GM19397 (cell line): ENCODE measurements around the gene MCM5.

Experiments used
- ATAC-seq: cut with Tn5 transposase; IDR thresholded peaks from one replicate; pipeline ENCODE4 v1.9.1; 2021; ENCODE audit warnings: mild to moderate bottlenecking, moderate library complexity; ENCODE audit not compliant: unreplicated experiment

The MCM5 gene

DNA sequence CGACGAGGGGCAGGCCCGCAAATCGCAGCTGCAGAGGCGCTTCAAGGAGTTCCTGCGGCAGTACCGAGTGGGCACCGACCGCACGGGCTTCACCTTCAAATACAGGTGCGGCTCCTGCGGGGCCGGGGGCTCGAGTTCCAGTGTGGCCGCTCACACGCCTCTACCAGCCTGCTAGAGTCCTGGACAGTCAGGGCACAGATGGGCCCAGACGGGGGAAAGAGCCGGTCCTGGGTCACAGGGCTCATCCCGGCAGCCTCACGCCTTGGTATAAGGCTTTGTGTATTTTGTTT is 506 bp downstream of the MCM5 start:
- ATAC-seq: no peak

GRCh38 chr22:35401863-35402262 is 1.9 kb downstream of the MCM5 start:
- no peak for ATAC-seq

DNA sequence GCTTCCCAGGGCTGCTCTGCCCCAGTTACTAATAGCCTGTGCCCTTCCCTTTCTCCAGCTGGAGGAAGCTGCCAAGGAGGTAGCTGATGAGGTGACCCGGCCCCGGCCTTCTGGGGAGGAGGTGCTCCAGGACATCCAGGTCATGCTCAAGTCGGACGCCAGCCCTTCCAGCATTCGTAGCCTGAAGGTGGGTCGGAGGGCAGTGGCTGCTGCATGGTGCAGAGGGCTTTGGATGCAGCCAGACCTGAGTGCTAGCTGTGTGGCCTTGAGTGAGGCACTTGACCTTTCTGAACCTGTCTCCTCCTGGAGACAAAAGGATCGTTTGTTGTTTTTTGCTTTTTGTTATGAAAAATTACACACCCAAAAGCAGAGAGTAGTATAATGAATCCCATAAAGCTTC is 3.4 kb downstream of the MCM5 start:
- ATAC-seq: no peak

- no peak for ATAC-seq
Observed at GRCh38 chr22:35404176-35404575, 4.2 kb downstream of the MCM5 start.

DNA sequence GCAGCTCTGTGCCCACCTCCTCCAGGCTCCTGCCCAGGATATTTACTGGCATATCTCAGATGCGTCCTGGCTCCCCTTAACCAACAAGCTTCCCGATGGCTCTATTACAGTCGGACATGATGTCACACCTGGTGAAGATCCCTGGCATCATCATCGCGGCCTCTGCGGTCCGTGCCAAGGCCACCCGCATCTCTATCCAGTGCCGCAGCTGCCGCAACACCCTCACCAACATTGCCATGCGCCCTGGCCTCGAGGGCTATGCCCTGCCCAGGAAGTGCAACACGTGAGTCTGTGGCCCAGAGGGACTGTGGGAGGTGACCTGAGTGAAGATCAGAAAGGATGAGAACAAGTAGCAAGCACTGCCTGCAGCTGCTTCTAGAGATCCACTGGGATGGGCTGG is 6.5 kb downstream of the MCM5 start:
- no peak for ATAC-seq

GRCh38 chr22:35407362-35407761 is 7.4 kb downstream of the MCM5 start:
- ATAC-seq: no peak

DNA sequence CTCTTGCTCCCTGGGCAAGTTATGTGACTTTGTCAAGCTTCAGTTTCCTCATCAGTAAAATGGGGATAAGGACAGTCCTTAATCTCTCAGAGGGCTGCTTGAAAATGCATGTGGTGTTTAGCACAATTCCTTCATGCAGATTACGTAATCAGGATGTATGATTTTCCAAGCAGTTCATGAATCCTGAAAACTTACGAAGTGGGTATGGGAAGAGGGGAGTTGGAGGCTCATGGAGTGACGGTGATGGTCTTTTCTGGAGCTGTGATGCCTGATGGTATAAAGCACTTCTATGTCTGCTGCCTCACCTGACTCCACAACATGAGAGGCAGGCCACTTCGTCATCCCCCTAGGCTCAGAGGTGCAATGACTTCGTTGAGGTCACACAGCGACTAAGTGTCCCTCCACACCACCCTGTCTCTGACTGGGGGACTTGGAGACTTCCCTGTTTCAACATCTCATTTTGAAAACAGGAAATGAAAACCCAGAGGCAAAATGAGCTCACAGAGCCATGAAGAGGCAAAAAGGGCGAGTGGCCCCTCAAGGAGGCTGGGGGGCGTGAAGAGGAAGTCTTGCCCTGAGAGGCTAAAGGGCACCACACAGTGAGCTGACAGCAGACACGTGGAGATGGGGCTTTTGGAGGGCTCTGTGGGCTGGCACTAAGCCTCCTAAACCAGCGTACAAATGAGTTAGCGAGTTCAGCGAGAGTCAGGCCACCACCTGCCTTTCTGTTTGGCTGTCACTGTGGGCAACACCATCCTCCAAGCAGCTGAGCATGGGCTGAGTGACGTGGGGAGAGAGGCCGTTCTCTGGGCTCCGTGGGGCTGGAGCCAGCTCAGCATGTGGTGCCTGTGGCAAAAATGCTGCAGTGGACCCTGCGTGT is 10.1 kb downstream of the MCM5 start:
- ATAC-seq: peak; percentile 66

DNA sequence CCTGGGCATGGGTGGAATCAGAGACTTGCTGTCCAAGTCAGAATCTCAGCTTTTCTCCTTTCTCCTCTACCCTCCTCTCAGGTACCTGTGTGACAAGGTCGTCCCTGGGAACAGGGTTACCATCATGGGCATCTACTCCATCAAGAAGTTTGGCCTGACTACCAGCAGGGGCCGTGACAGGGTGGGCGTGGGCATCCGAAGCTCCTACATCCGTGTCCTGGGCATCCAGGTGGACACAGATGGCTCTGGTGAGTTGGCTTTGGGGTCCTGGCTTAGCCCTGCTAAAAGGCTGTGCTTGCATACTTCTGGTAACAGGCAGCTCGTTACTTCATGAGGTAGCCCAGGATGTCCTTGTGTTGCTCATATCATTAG is 10.7 kb downstream of the MCM5 start:
- ATAC-seq: no peak

DNA sequence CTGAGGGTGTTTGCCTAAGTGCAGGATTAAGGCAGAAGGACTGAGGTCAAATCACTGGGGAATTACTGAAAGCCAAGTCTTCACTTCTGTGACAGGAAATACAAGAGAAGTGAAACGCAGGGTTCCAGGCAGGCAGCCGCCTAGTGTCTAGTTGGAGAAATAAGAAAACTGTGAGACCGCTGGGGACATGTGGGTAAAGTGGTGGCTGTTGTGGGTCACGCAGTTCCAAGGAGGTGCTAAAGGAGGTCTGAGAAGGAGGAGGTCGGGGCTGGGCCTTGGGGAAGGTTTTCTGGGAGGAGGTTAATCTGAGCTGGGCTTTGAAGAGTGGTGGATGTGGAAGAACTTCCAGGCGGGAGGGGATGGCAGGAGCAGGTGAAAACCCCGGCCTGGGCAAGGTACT is 11.2 kb downstream of the MCM5 start:
- no peak for ATAC-seq

DNA sequence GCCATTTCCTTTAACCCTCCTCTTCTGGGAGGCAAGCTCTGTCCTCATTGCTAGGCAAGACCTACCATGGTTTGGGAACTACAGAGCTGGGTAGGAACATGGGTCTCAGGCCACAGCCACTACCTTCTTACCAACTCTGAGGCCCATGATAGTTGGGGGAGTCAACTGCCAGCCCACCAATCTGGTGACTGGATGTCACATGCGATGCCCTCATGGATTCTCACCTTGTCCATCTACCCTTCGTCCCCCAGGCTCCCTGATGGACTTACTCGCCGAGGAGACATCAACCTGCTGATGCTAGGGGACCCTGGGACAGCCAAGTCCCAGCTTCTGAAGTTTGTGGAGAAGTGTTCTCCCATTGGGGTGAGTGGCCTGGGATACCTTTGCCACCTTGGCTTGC is 13.7 kb downstream of the MCM5 start:
- no peak for ATAC-seq

DNA sequence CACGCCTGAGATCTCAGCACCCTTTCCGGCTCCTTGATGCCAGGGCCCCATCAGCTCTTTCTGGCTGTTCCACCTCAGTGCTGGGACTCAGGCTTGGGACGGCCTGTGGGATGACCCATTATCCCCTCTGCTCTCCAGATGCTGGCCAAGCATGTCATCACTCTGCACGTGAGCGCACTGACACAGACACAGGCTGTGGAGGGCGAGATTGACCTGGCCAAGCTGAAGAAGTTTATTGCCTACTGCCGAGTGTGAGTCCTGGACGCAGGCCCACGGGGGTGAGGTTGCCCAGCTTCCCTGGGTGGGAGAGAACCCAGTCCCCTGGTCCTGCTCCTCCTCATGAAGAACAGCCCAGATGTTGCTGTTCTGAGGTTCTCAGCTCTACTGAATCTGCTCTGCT is 17.7 kb downstream of the MCM5 start:
- ATAC-seq: no peak

DNA sequence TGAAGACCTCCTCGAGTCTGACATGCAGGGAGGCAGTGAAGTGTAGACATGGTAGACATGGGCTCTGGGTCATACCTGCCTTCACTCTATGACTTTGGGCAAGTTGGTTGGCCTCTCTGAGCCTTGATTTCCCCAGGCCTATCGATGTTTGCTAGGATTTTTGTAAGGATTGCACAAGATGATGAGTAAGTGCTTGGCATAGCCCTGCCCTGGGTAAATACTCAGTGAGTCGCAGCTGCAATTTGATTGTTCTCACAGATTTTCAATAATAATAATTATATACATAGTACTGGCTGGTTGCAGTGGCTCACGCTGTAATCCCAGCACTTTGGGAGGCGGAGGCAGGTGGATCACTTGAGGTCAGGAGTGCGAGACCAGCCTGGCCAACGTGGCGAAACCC is 18.1 kb downstream of the MCM5 start:
- no peak for ATAC-seq

DNA sequence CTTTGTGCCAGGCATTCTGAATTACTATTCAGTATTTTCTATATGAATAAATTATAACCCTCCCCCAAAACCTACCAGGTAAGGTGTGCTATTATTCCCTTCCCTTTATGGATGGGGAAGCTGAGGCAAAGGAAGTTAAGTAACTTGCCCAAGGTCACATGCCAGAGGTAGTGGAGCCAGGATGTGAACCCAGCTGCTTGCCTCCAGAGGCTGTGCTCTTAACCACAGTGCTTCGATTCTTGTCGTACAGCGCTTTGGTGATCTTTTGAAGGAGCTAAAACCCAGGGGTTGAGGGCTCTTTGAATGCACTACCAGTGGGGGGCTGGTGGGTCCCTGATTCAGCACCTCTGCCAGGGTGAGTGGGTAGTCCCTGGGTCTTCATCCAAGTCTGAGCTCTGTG is 18.8 kb downstream of the MCM5 start:
- ATAC-seq: no peak

- no peak for ATAC-seq
Observed at GRCh38 chr22:35419756-35420155, 19.8 kb downstream of the MCM5 start.

- ATAC-seq: no peak
Observed at GRCh38 chr22:35421121-35421520, 21.2 kb downstream of the MCM5 start.

DNA sequence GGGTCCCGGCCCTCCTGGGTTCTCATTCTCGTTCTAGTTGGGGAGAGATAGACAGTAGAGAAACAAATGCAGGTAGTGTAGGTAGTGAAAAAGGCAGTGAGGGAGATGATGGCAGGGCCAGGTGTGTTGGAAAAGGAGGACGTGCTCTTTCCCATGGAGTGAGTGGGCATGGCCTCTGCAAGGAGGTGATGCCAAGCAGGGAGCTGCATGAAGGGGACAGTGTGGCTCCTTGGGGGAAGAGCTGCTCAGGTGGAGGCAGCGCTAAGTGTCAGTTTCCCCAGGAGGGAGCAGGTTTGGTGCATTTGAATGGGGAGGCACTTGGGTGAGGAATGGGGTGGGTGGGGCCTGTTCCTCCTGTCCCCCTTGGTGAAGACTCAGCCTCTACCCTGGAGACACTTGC is 22.2 kb downstream of the MCM5 start:
- no peak for ATAC-seq

- ATAC-seq: no peak
Observed at GRCh38 chr22:35422936-35423335, 23.0 kb downstream of the MCM5 start.

- ATAC-seq: no peak
Observed at GRCh38 chr22:35424081-35424480, 24.1 kb downstream of the MCM5 start.

- ATAC-seq: no peak
Observed at GRCh38 chr22:35424761-35425160, 24.8 kb downstream of the MCM5 start.

DNA sequence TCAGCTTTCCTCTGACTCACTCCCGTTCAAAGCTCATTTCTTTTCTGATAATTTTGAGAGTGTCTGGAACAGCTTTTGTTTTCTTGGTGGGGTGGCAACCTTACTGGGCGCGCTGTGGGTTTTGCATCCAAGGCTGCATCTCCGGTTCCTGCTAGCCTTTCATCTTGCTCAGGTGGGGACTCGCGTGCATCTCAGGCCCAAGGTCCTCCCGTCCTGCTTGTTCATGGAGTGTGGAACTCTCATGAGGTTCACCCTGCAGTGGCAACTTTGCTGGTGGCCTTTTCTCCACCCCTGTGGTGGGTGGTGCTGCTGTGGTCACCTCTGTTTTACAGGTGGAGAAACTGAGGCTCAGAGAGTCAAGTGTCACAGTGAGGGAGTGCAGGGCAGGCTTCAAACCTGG is 25.6 kb downstream of the MCM5 start:
- ATAC-seq: no peak

DNA sequence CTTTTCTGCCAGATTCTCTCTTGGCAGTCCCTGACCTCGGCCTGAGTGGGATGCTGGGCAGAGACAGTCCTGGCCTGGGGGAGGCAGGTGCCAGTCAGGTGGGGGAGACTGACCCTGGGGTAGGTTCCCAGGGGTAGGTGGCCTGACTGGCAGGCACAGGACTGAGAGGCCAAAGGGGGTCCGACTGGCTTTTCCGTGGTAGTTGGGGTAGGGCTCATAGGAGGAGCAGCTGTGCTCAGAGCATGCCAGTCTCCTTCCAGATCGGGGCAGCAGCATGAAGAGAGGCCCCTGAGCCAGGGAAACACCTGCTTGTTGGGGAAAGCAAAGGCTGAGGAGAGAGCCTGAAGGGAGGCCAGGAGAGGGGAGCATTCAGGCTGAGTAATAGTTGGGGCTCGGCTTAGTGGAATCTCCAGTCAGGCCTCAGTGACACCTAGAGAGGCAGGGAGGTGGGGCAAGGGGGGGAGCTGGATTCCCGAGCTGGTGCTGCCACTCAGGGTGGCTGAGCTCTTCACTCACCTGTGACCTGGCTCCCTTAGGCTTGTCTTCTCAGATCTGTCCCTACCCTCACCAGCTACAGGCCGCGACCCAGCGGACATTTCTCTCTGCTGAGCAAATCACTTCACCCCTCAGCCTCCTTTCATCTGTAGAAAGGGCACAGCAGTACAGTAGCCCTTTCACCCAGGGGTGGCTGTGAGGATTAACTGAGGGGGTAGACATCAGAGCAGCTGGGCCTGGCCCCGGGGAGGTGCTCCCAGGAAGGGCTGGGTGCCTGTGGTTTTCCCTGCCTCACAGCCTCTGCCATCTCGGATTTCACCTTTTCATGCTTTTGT is 26.2 kb downstream of the MCM5 start:
- ATAC-seq: no peak

DNA sequence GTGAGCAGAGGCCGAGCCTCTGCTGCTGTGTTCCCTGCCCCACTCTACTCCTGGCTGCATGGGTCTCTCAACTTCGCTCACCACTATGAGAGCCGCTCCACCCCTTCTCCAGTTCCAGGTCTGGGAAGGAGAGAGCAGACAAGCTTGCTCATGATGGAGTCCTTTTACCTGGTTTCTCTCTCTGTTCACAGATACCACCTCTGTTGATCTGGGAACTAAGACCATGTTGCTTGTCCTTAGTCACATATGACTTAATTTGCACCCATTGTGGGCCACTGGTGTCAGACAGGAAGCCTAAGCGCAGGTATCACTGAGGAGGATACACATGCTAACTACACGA is 26.8 kb downstream of the MCM5 start:
- ATAC-seq: no peak

- no peak for ATAC-seq
Observed at GRCh38 chr22:35430897-35431322, 31.0 kb downstream of the MCM5 start.
